NCI-H2227 treated with DMSO at 0.1 percent for 48 hours (cell line): ENCODE measurements around the gene MDH2.
"Not testable (repeated sequence)": the region's sequence is repeated elsewhere in the genome, so short reads cannot be mapped to it uniquely, and the experiment has no call there.

Experiments used
- DNase-seq: peaks from one replicate; lab custom pipeline; 2025; lab: John Stamatoyannopoulos, UW

MDH2 gene

GRCh38 chr7:76108540-76109233, 60.8 kb downstream of the MDH2 start:
- DNase-seq, result no peak

- DNase-seq, result not testable (repeated sequence)
Measured at GRCh38 chr7:76113042-76113630, 65.2 kb downstream of the MDH2 start.

DNA sequence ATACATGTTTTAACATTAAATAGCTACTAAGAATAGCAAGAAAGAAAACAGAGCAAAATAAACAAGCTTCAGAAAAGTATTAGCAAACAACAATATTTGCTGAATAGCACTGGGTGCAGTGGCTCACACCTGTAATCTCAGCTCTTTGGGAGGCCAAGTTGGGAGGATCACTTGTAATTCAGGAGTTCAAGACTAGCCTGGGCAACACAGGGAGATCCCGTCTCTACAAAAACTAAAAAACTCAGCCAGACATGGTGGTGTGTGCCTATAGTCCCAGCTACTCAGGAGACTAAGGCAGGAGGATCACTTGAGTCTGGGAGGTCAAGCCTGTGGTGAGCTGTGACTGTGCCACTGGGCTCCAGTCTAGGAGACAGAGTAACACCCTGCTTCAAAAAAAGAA, 66.8 kb downstream of the MDH2 start:
- DNase-seq, result not testable (repeated sequence)
